GM12872 (cell line): Measurements from ENCODE around the gene CTNNA2.

ENCODE experiments used
- CTCF ChIP-seq: IDR thresholded peaks from 3 replicates; pipeline ENCODE4 v1.5.1; 2011; ENCODE audit warnings: low read depth, mild to moderate bottlenecking, low read length, moderate library complexity; ENCODE audit not compliant: insufficient read depth

CTNNA2 gene

DNA sequence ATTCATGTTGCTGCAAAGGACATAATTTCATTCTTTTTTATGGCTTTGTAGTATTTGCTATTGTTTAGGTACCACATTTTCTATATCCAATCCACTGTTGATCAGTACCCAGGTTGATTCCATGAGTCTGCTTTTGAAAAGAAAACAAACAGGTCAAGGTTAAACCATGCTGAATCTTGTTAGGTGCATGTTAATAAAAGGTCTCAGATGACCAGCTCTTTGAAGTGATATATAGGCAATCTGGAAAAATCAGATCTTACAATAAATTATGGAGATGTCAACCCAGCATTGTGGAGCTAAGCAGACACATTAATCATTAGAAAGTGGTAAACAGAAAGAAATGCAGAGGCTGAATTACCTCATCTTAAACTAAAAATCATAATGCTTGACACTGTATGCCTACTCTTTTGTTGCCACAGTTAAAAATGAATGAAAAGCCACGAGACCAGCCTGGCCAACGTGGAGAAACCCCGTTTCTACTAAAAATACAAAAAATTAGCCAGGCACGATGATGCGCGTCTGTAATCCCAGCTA lies 246.0 kb downstream of the CTNNA2 start:
- no peak for TF ChIP-seq CTCF

DNA sequence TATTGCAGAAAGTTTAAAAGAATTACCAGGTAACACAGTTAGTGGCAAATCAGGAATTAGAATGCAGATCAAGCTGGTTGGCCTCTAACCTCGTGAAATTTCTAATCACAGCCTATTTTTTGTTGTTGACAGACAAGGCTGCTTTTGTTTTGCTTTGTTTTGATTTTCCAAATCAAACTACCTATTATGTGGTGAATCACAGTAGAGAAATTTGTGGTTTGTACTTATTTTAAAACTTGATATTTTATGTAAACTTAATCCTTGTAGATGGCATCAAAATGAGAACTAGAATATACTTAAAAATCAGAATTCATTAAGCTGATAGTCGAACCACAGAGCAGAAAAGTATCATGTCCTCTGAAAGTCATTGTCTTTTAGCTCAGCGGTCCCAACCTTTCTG lies 258.1 kb downstream of the CTNNA2 start:
- TF ChIP-seq CTCF = no peak

DNA sequence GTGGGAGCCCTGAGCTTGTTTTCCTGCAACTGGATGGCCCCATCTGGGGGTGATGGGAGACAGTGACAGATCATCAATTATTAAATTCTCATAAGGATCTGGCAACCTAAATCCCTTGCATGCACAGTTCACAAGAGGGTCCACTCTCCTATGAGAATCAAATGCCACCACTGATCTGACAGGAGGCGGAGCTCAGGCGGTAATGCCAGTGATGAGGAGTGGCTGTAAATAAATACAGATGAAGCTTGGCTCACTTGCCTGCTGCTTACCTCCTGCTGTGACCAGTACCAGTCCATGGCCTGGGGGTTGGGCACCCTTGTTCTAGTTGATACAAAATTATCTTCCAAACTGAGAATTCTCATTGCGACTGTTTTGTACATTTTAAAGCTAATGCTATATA lies 258.6 kb downstream of the CTNNA2 start:
- TF ChIP-seq CTCF = no peak

DNA sequence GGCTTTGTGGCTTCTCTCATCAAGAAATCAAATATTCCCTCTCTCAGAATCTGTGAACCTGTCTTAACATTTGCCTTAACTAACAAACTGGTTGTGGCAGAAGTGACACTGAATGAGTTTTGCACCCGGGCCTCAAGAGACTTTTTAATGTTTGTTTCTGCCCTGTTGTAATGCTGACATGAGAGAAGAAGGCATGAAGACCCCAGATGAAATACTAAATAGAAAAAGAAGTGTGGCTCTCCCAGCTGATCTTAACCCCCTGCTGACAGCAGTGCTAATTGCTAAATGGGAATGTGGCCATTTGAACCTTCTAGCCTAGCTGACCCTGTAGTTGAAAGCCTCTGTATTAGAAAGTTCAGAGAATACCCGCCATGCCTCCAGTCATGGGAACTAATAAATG lies 261.2 kb downstream of the CTNNA2 start:
- TF ChIP-seq CTCF = no peak

DNA sequence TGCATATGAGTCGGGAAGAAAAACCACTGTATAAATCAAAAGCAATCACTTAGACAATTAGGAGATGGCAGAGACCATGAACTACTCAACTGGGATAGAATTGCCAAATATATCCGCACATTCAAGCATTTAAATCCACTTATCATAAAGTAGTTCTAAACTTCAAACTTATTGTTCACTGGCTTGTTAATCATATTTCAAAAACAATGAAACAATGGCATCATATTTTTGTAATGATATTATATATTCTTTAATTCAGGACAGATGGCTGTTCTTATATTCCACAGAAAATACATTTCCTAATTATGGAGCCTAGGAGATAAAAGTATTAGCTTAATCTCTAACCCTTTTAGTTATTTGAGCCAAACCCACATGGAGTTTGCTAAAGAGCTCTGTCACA lies 263.6 kb downstream of the CTNNA2 start:
- no peak for TF ChIP-seq CTCF

DNA sequence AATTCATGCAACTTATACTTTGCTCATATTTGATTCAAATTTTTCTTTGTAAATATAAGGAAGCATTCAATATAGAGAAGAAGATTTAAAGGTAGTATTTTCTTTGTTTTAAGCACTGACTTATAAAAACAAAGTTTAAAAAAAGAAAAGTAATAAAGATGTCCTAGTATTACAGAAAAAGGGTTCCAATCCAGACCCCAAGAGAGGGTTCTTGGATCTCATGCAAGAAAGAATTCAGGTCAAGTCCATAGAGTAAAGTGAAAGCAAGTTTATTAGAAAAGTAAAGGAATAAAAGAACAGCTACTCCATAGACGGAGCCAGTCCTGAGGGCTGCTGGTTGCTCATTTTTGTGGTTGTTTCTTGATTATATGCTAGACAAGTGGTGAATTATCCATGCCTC lies 267.9 kb downstream of the CTNNA2 start:
- TF ChIP-seq CTCF = no peak

- no peak for TF ChIP-seq CTCF
Observed at GRCh38 chr2:79782576-79783452, 270.0 kb downstream of the CTNNA2 start.
